Naive B cell (primary cell): ENCODE measurements around the gene TCEANC2. TPM values are rescaled to one million over a fixed set of nuclear protein-coding genes. Genes with fewer than 3 reads are reported as not detected.
"Not testable (repeated sequence)": the region's sequence is repeated elsewhere in the genome, so short reads cannot be mapped to it uniquely, and the experiment has no call there.

Experiments used
- ATAC-seq, 2 donors: fragments of 150-1000 bp; cut with Tn5 transposase; 2 replicates each; pipeline ENCODE4 v1.10.0; 2021; ENCODE audit warnings: low read depth in 2 of 2, mild to moderate bottlenecking in 2 of 2, moderate library complexity in 2 of 2
- DNase-seq: peaks from one replicate; pipeline ENCODE4 v3.0.0; 2022
- H3K27ac Mint-ChIP-seq, 6 donors: one replicate each; pipeline ENCODE4 v1.8.0; 2020 to 2022; ENCODE audit warnings: mild to moderate bottlenecking in 6 of 6, mixed read lengths in 6 of 6, moderate library complexity in 5 of 6, inconsistent platforms in 2 of 6
- H3K27me3 Mint-ChIP-seq, 3 donors: one replicate each; pipeline ENCODE4 v1.8.0; 2021 to 2022; ENCODE audit warnings: mixed read lengths in 3 of 3, mild to moderate bottlenecking in 1 of 3
- H3K36me3 Mint-ChIP-seq, 2 donors: one replicate each; pipeline ENCODE4 v1.8.0; 2020 to 2022; ENCODE audit warnings: mixed read lengths in 2 of 2, inconsistent platforms in 1 of 2, mild to moderate bottlenecking in 1 of 2
- H3K4me1 Mint-ChIP-seq, 3 donors: one replicate each; pipeline ENCODE4 v1.8.0; 2020 to 2022; ENCODE audit warnings: mixed read lengths in 3 of 3, inconsistent platforms in 1 of 3, mild to moderate bottlenecking in 1 of 3, moderate library complexity in 1 of 3
- H3K4me3 Mint-ChIP-seq, 8 donors: one replicate each; pipeline ENCODE4 v1.8.0; 2020 to 2022; ENCODE audit warnings: mild to moderate bottlenecking in 8 of 8, mixed read lengths in 8 of 8, moderate library complexity in 8 of 8, inconsistent platforms in 2 of 8
- H3K9me3 Mint-ChIP-seq, 7 donors: one replicate each; pipeline ENCODE4 v1.8.0; 2020 to 2022; ENCODE audit warnings: mixed read lengths in 7 of 7, mild to moderate bottlenecking in 5 of 7, inconsistent platforms in 2 of 7, moderate library complexity in 1 of 7
- polyA plus RNA-seq, 6 donors: library from polyadenylated mRNA; unstranded; fragments of 300-500 nt; fragmentation: Illumina TruSeq; gene quantifications; one replicate each; pipeline ENCODE4 v1.2.3, GENCODE V29; 2021; ENCODE audit warnings: low read depth in 6 of 6

The TCEANC2 gene
- polyA plus RNA-seq, 6 donors from 2014 or later, result 5.4 to 9.7 (median 6.7) TPM

DNA sequence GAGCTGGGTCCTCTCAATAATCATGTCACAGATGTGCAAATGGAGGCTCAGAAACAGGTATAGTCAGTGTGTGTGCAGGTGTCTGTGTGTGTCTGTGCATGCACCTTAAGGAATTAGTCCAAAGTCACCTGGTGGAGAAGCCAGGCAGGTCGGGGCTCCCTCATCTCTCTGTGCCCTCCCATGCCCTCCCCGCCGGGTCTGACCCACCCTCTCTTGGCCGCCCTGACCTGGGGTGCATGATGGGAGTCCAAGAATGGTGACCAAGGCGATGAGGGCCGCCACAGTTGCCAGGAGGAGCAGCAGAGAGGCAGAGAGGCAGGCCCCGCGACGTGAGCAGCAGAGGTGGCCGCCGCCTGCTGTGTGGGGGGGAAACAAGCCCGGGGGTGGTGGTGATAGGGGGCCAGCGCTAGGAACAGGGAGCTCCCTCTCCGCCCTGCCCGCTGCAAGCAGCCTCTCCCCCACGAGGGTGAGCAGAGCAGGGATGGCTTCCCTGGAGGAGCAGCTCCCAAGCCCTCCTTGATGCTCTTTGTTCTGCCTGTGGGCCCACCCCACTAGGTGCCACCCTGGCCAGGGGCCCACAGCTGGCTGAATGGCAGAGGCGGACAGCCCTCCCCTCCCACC is 39.3 kb upstream of the TCEANC2 start:
- H3K4me3 Mint-ChIP-seq, result no peak overlapping the region
- DNase-seq, result no peak

DNA sequence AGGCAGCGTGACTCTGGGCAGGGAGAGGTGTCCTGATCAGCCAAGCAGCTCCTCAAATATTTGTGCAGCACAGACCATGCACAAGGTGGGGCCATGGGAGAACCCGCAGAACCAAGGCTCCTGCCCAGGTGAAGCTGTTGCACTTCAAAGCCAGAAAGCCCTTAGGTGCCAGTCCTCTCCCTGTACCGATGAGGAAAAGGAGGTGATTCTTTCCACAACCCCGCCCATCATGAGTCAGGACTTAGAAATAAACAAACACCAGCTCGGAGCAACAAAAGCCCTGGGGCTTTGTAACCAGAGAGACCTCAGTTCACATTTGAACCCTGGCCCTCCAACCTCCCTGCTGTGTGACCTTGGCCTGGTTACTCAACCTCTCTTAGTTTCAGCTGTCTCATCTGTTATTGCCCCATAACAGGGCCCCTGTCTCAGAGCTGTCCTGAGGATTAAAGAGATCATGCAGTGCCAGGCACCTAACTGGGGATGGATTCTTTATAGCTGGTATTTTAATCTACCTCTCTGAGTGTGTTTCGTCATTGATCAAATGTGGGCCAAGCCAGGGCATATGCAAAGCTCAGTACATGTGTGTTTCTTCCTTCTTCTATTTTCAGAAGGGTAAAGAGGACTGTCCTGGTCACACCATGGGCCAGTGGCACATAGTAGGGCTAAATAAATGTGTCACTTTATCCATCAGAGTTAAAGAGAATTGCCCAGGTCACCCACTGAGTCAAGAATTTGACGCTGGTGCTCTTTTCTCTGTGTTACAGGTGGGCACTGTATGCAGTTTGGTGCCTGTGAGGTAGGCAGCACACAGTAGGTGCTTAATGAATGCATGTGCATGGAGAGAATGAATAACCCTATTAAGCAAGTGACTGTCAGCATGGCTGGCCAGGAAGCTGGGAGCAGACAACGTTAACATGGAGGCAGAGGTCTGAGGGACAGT is 36.8 kb upstream of the TCEANC2 start:
- DNase-seq (no peak), ATAC-seq (no peak)
- no peak overlapping the region for H3K4me3 Mint-ChIP-seq
- peaks cover 0 to 3% (median 0%) of the 10 kb centered on the region in 3 donors for H3K4me1 Mint-ChIP-seq
- no peaks in the 10 kb centered on the region for H3K9me3 Mint-ChIP-seq
- H3K27ac Mint-ChIP-seq, result no peak overlapping the region
- H3K27me3 Mint-ChIP-seq, result peaks cover 0 to 39% (median 26%) of the 10 kb centered on the region in 3 donors
- no peaks in the 10 kb centered on the region for H3K36me3 Mint-ChIP-seq

More for the DNA sequence above, 39.3 kb upstream of the TCEANC2 start:
- ATAC-seq, result no peak
- Mint-ChIP-seq H3K4me1 (peaks cover 0 to 3% (median 0%) of the 10 kb centered on the region in 3 donors), H3K36me3 (no peaks in the 10 kb centered on the region), H3K9me3 (no peaks in the 10 kb centered on the region), H3K27ac (no peak overlapping the region), H3K27me3 (peaks cover 10 to 55% (median 40%) of the 10 kb centered on the region in 3 donors)

DNA sequence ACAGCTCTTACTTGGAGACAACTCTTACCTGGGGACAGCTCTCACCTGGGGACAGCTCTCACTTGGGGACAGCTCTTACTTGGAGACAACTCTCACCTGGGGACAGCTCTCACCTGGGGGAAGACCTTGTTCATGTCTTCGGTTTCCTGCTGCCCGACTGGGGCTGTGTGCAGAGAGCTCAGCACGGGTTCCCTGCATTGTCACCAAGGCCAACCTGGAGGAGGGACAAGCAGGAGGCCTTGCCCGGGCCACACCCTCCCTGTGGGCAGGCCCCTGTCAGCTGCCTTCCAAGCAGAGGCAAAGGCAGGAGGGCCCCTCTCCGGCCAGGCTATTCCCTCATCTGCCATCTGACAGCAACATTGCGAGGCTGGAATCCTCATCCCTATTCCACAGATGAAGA is 35.4 kb upstream of the TCEANC2 start, which contains the start of gene LDLRAD1:
Gene LDLRAD1 (minus strand): TSS at position 208 of the 400 bp plus-strand sequence. CDS start 74 bp downstream, at position 134.
- no peak within 1 kb of the TSS for H3K27ac Mint-ChIP-seq
- no peak for ATAC-seq
- H3K9me3 Mint-ChIP-seq, result no peaks in the 10 kb centered on the region

DNA sequence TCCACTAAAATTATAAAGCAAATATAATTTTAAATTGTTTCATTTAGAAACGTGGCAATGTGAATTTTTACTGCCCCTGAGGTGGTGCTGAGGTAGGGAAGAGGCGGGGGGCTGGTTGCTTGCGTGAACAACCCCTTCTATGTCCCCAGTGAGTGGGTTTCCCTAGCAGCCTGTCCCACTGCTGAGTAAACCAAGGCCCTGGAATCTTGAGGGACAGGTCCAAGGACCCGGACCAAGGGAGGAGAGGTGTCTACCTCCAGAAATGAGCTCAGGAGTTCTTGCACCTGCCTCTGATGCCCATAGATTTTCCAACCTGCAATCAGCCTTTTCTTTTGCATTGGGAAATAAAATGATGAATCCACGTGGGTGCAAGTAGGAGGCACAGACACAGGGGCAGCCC is 34.8 kb upstream of the TCEANC2 start:
- ATAC-seq (no peak), DNase-seq (no peak)
- H3K9me3 Mint-ChIP-seq, result no peaks in the 10 kb centered on the region
- no peaks in the 10 kb centered on the region for H3K36me3 Mint-ChIP-seq
- peaks cover 0 to 1% (median 0%) of the 10 kb centered on the region in 3 donors for H3K4me1 Mint-ChIP-seq
- peaks cover 0 to 27% (median 16%) of the 10 kb centered on the region in 3 donors for H3K27me3 Mint-ChIP-seq
- no peak overlapping the region for H3K4me3 Mint-ChIP-seq
- no peak overlapping the region for H3K27ac Mint-ChIP-seq

More for the DNA sequence above, 35.4 kb upstream of the TCEANC2 start, which contains the start of gene LDLRAD1:
- Mint-ChIP-seq H3K36me3 (no peaks in the 10 kb centered on the region), H3K4me1 (peaks cover 0 to 3% (median 0%) of the 10 kb centered on the region in 3 donors), H3K27me3 (peaks cover 0 to 34% (median 23%) of the 10 kb centered on the region in 3 donors), H3K4me3 (no peak within 1 kb of the TSS)
- DNase-seq, result no peak

DNA sequence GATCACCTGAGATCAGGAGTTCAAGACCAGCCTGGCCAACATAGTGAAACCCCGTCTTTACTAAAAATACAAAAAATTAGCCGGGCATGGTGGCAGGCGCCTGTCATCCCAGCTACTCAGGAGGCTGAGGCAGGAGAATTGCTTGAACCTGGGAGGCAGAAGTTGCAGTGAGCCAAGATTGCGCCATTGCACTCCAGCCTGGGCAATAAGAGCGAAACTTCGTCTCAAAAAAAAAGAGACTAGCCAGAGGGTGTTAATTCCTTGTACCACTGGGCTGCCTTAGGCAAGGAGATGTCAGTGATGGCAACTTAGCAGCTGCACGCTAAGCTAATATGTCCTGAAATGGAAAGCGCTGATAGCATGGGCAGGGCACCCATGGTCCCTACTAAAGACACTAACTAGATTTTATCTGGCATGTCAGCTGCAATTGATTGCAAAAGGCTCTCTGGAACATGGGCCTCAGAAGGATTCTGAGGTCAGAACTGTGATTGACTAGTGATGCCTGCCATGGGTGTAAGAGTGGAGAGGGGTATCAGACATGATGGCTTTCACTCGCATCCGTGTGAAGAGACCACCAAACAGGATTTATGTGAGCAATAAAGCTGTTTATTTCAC is 33.7 kb upstream of the TCEANC2 start:
- H3K36me3 Mint-ChIP-seq, H3K9me3 Mint-ChIP-seq, H3K4me1 Mint-ChIP-seq, H3K4me3 Mint-ChIP-seq, H3K27ac Mint-ChIP-seq, ATAC-seq, DNase-seq: not testable (repeated sequence)
- peaks cover 0 to 22% (median 12%) of the 10 kb centered on the region in 3 donors for H3K27me3 Mint-ChIP-seq

DNA sequence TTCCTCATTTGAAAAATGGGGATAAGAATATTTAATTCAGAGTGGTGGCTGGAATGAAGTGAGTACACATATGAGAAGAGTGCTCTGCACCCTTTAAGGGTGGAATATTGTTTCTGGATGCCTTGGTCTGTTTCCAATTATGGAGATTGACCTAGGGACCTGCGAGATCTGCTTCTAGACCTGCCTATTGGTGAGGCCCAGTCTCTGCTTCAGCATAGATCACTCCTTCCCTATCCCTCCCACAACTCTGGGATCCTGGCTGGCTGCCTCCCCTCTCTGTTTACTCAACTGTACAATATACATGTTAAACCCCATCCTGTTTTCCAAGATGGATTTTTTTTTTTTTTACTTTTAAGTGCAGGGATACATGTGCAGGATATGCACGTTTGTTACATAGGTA is 29.1 kb upstream of the TCEANC2 start:
- ATAC-seq (no peak), DNase-seq (no peak)
- Mint-ChIP-seq H3K9me3 (no peaks in the 10 kb centered on the region), H3K36me3 (peaks cover 0 to 3% of the 10 kb centered on the region in 2 donors), H3K4me3 (no peak overlapping the region), H3K27ac (no peak overlapping the region), H3K4me1 (no peaks in the 10 kb centered on the region), H3K27me3 (no peaks in the 10 kb centered on the region)

DNA sequence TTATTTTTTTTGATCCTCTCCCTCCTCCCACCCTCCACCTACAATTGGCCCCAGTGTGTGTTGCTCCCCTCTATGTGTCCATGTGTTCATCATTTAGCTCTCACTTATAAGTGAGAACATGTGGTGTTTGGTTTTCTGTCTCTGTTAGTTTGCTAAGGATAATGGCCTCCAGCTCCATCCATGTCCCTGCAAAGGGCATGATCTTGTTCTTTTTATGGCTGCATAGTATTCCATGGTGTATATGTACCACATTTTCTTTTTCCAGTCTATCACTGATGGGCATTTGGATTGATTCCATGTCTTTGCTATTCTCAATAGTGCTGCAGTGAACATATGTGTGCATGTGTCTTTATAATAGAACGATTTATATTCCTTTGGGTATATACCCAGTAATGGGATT is 28.6 kb upstream of the TCEANC2 start:
- H3K27ac Mint-ChIP-seq, result peak overlapping the region in 1 of 6 donors; percentile 5
- not testable (repeated sequence) for H3K36me3 Mint-ChIP-seq, DNase-seq, ATAC-seq, H3K27me3 Mint-ChIP-seq, H3K9me3 Mint-ChIP-seq, H3K4me1 Mint-ChIP-seq, H3K4me3 Mint-ChIP-seq

DNA sequence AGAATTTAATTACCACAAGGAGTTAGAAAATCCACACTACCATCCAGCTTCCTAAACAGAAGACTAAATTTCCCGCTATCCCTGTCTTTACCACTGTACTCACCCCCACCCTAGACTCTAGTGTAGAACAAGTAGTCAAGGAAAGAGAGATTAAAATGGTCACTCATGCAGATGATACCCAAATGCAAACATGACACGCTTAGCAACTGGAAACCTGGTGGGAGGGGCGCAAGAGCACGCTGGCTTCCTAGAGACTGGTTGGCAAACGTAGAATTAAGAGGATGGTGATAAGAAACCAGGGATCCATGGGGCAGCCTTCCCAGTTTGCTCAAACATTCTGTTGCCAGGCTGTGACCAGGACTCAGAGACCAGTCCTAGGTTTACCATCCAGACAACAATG is 25.6 kb upstream of the TCEANC2 start:
- H3K9me3 Mint-ChIP-seq, result no peaks in the 10 kb centered on the region
- no peak overlapping the region for H3K4me3 Mint-ChIP-seq
- H3K27me3 Mint-ChIP-seq, result no peaks in the 10 kb centered on the region
- peaks cover 5 to 6% of the 10 kb centered on the region in 2 donors for H3K36me3 Mint-ChIP-seq
- DNase-seq, result no peak
- peak overlapping the region in 3 of 6 donors; percentile 59 to 80 (median 79) for H3K27ac Mint-ChIP-seq
- H3K4me1 Mint-ChIP-seq, result peaks cover 0 to 5% (median 3%) of the 10 kb centered on the region in 3 donors
- ATAC-seq, result no peak

DNA sequence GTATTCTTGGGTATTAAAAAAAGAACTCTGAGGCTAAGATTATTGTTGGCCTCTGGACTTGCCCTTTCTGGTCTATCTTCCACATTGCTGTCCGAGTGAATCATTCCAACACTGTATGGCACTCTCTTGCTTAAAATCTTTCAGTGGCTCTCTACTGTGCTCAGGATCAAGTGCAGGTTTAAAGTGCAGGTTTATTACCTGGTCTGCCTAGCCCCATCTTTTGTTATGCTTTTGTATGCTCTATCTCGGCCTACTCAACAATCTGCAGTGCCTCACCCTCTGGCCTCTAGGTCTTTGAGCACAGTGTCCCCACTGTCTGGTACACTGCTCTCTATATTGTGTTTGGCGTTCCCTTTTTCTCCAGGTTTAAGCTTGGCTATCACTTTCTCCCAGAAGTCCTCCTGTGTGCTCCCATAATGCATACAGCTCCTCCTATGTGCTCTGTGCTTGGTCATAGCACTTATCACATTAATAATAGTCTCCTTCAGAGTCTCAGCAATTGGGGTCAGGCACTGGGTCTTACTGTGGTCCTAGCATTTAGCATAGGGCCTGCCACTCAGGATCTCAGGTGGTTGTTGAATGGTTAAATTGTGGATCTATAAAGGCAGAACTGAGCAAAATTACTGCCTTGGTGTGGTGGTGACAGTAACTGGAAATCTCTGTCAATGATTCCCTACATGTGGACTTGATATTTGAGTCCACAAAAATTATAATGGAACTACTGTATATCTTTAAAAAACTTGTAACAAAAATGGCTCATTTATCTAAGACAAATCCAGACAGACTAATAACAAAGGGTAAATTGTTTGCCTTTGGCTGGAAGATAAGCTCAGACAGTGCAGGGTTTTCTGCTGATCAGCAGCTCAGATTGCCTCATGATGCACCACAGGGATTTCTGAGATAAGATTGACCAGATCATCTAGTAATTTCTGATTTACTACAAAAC is 24.8 kb upstream of the TCEANC2 start:
- peak overlapping the region in 4 of 6 donors; percentile 29 to 59 (median 31) for H3K27ac Mint-ChIP-seq
- peaks cover 0 to 5% (median 3%) of the 10 kb centered on the region in 3 donors for H3K4me1 Mint-ChIP-seq
- no peak overlapping the region for H3K4me3 Mint-ChIP-seq
- no peaks in the 10 kb centered on the region for H3K27me3 Mint-ChIP-seq
- ATAC-seq (no peak), DNase-seq (no peak)
- peaks cover 5 to 6% of the 10 kb centered on the region in 2 donors for H3K36me3 Mint-ChIP-seq
- H3K9me3 Mint-ChIP-seq, result no peaks in the 10 kb centered on the region

DNA sequence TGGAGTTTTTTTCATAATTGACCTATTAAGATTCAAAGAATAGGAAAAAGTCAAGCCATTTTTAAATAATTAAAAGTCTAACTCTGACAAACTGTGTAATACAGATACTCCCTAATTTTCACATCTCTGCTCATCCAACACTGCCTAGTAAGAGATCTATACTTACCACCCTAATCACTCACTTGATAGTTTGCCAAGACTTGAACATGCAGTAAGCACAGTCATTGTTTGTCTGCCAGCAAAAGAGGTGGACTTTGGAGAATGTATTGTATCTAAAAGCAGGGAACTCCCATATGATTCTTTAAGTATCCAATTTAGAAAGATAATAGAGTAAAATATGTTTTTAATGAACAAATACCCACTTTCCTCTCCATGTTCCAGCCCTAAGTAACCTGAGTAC is 15.9 kb upstream of the TCEANC2 start:
- Mint-ChIP-seq H3K27ac (peak overlapping the region in 1 of 6 donors; percentile 34), H3K36me3 (peaks cover 12 to 21% of the 10 kb centered on the region in 2 donors), H3K27me3 (no peaks in the 10 kb centered on the region), H3K4me1 (peaks cover 0 to 5% (median 0%) of the 10 kb centered on the region in 3 donors), H3K9me3 (no peaks in the 10 kb centered on the region), H3K4me3 (no peak overlapping the region)
- no peak for ATAC-seq
- no peak for DNase-seq

DNA sequence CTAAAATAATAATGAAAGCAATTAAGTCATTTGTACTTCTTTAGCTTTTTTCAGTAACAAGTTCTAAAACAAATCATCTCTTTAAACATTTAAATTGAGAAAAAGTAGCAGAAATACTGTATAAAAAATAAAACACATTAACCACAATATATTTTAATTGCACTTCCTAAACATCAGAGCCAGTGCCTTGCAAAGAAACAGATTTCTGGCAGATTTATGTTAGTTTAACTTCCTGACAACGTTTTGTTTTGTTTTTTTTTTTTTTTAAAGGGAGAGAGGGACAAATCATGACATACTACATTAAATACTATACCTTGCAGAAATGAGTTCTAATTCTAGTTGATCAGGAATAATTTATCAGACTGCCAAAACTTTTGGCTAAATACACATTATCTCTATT is 11.6 kb upstream of the TCEANC2 start:
- ATAC-seq, result no peak
- peaks cover 24 to 25% of the 10 kb centered on the region in 2 donors for H3K36me3 Mint-ChIP-seq
- H3K27me3 Mint-ChIP-seq, result no peaks in the 10 kb centered on the region
- peaks cover 6 to 20% (median 13%) of the 10 kb centered on the region in 3 donors for H3K4me1 Mint-ChIP-seq
- H3K9me3 Mint-ChIP-seq, result no peaks in the 10 kb centered on the region
- no peak for DNase-seq
- no peak overlapping the region for H3K27ac Mint-ChIP-seq
- no peak overlapping the region for H3K4me3 Mint-ChIP-seq

DNA sequence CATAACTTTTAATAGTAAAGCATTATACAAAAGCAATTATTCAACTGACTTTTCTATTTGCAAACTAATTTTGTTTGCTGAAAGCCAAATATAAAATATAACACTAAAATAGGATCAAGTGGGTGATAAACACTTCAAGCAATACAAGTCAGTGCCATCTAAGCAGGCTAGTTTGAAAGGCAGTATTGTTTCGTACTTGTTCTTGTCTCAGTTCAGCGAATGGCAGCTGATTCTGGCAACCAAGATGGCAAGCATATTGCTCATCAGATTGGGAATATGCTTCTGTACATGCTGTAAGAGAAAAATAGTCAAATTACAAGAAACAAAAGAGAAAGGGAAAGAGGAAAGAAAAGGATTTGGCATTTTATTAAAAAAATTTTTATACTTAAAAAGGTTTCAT is 7.9 kb upstream of the TCEANC2 start:
- Mint-ChIP-seq H3K27ac (peak overlapping the region in 2 of 6 donors; percentile 3 to 37), H3K9me3 (no peaks in the 10 kb centered on the region), H3K27me3 (no peaks in the 10 kb centered on the region), H3K4me1 (peaks cover 22 to 31% (median 25%) of the 10 kb centered on the region in 3 donors), H3K4me3 (no peak overlapping the region), H3K36me3 (peaks cover 13% of the 10 kb centered on the region in 2 donors)
- no peak for ATAC-seq
- DNase-seq, result no peak
